ENCODE measurements around the gene SMIM13. TPM values are rescaled to one million over a fixed set of nuclear protein-coding genes. Genes with fewer than 3 reads are reported as not detected.

The SMIM13 gene
- total and polyA plus RNA-seq, 2 of the 4 experiments (the other 2 are of a cell fraction): 5.4 to 10.0 TPM

GRCh38 chr6:11163932-11164331 is 70.3 kb downstream of the SMIM13 start:
- no peak overlapping the region; the same call in 2 of the 3 replicates for H2BK15ac ChIP-seq (ENCODE audit: low read depth, low read length)
- H3K56ac ChIP-seq (ENCODE audit: extremely low read depth, insufficient read depth, low read length): no peak overlapping the region
- no peak overlapping the region for H2AK9ac ChIP-seq (replicated peaks; ENCODE audit: low read depth, low read length, poor library complexity)
- H3K36me3 ChIP-seq (ENCODE audit: control insufficient read depth, insufficient read depth, low read length): no peaks in the 10 kb centered on the region
- no peak overlapping the region for H4K8ac ChIP-seq (ENCODE audit: low read depth in 2 of 2, low read length in 2 of 2)
- ChIA-PET POLR2A (ENCODE audit: unreplicated experiment) (no interaction called here), CTCF (no interaction called here)
- no peaks in the 10 kb centered on the region for H4K20me1 ChIP-seq (ENCODE audit: insufficient read depth, low read length)
- H2BK120ac ChIP-seq (ENCODE audit: low read depth, low read length): no peak overlapping the region
- H3K27me3 ChIP-seq (ENCODE audit: control insufficient read depth, insufficient read depth, low read length): no peaks in the 10 kb centered on the region
- in situ Hi-C loops (cut with MboI; ENCODE audit: low sequenced_read_pairs): no loop called here
- no peak for ATAC-seq (ENCODE audit: low read depth)
- H3K9me1 ChIP-seq (ENCODE audit: insufficient read depth, low read length): peaks cover 10% of the 10 kb centered on the region
- dilution Hi-C loops (cut with HindIII; ENCODE audit: low sequenced_read_pairs, unreplicated experiment): no loop called here
- no peaks in the 10 kb centered on the region for H3K79me1 ChIP-seq (ENCODE audit: low read depth in 1 of 2, low read length in 2 of 2)
- H3K27ac ChIP-seq (ENCODE audit: insufficient read depth, low read length): no peak overlapping the region
- no peak overlapping the region for H2BK20ac ChIP-seq (ENCODE audit: low read depth, low read length)
- no CpG with 5 or more reads among the region's 2 CpGs for WGBS, 2 experiments (ENCODE audit: extremely low coverage in 2 of 2, insufficient read length in 1 of 2)
- H2AFZ ChIP-seq (replicated peaks; ENCODE audit: low read length, poor library complexity): no peak overlapping the region
- no peak overlapping the region for H3K4ac ChIP-seq (ENCODE audit: low read depth, low read length)
- intact Hi-C loops (cut with micrococcal nuclease): no loop called here
- no peak for DNase-seq
- no peak overlapping the region for H3K9ac ChIP-seq (ENCODE audit: low read depth, low read length)
- no peak overlapping the region for H3K23ac ChIP-seq (ENCODE audit: low read depth, low read length)
- H3K4me3 ChIP-seq (ENCODE audit: insufficient read depth, low read depth, low read length): no peak overlapping the region
- no peak overlapping the region for H2BK5ac ChIP-seq (ENCODE audit: low read depth, low read length, poor library complexity, severe bottlenecking)
- no peak overlapping the region for H3K18ac ChIP-seq (ENCODE audit: low read depth, low read length)
- TF ChIP-seq FOS (IDR thresholded peaks at IDR 0.05; ENCODE audit: low read depth, low read length): no peak
- no peak for TF ChIP-seq CHD1 (IDR thresholded peaks at IDR 0.05; ENCODE audit: low read depth, low read length)
- TF ChIP-seq RCOR1 (IDR thresholded peaks at IDR 0.05; ENCODE audit: insufficient replicate concordance, low read length): no peak
- TF ChIP-seq SMC3 (IDR thresholded peaks at IDR 0.05; ENCODE audit: low read depth, low read length): no peak
- no peak for TF ChIP-seq MAZ (IDR thresholded peaks at IDR 0.05; ENCODE audit: borderline replicate concordance, low read depth, low read length)
- no peak for TF ChIP-seq USF2 (IDR thresholded peaks at IDR 0.05; ENCODE audit: low read depth, low read length)
- TF ChIP-seq BHLHE40 (IDR thresholded peaks at IDR 0.05; ENCODE audit: low read depth, low read length): no peak
- TF ChIP-seq RFX5 (IDR thresholded peaks at IDR 0.05; ENCODE audit: low read depth, low read length): no peak
- no peak for TF ChIP-seq POLR2A (IDR thresholded peaks at IDR 0.05; ENCODE audit: low read depth, low read length)
- TF ChIP-seq CTCF (conservative IDR thresholded peaks at IDR 0.05; ENCODE audit: low read depth, low read length): no peak
- no peak for TF ChIP-seq MAFK (IDR thresholded peaks at IDR 0.05; ENCODE audit: low read depth, low read length)
- no peak for TF ChIP-seq ELK1 (IDR thresholded peaks at IDR 0.05; ENCODE audit: borderline replicate concordance, low read depth, low read length)
- no peak for TF ChIP-seq CEBPB (IDR thresholded peaks at IDR 0.05; ENCODE audit: low read depth, low read length)
- TF ChIP-seq RAD21 (IDR thresholded peaks at IDR 0.05; ENCODE audit: low read length): no peak
- TF ChIP-seq NFE2L2 (IDR thresholded peaks at IDR 0.05; ENCODE audit: low read depth, low read length): no peak
- no peak for TF ChIP-seq MXI1 (IDR thresholded peaks at IDR 0.05; ENCODE audit: borderline replicate concordance, low read depth, low read length)
- peaks cover 6% of the 10 kb centered on the region for H3K4me1 ChIP-seq (ENCODE audit: control insufficient read depth, insufficient read depth, low read length)
- no peak overlapping the region for H4K91ac ChIP-seq (ENCODE audit: insufficient read depth, low read depth, low read length)
- no peak overlapping the region for H4K5ac ChIP-seq (ENCODE audit: low read depth, low read length)
- no peak overlapping the region for H3K14ac ChIP-seq (replicated peaks; ENCODE audit: low read depth, low read length)
- H3K9me3 ChIP-seq (ENCODE audit: control insufficient read depth, insufficient read depth, low read length): no peaks in the 10 kb centered on the region
- H2AK5ac ChIP-seq (ENCODE audit: low read depth, low read length): 0 out of 2 replicates have a peak overlapping the region, but pooled peaks have one; percentile 18
- no peak overlapping the region for H3K4me2 ChIP-seq (ENCODE audit: low read depth, low read length)
- no TSS peak for BruUV-seq (replicated peaks)
